Loucy (cell line): ENCODE measurements around the gene MDM2.

Source experiments
- EZH2phosphoT487 ChIP-seq: fragments of 200-600 bp; IDR thresholded peaks from 2 replicates; pipeline ENCODE4 v1.6.1; 2018; ENCODE audit warnings: antibody characterized with exemption, mild to moderate bottlenecking, moderate library complexity, borderline replicate concordance
- TF ChIP-seq, protein P1 (sequence below): fragments of 200-600 bp; sonication (generic); conservative IDR thresholded peaks from 2 replicates; pipeline ENCODE4 v1.5.1; 2014; ENCODE audit warnings: mild to moderate bottlenecking, antibody characterized with exemption, low read length

DNA sequence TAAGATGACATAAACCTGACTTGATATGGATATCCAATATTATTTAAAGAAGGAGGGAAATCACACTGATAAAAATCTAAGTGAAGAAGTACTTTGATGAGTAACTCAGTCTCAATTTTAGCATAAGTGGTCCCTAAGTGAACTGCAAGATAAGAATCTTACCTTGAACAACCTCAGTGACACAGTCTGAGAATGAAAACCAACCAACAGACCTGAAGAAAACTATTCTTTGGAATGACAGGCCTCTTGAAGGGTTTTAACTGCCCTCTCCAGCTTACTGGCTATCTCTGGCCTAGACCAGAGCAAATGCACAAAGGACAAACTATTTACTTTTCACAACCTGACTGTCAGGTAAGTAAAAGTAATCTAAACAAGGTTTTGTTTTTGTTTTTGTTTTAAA is 80.3 kb downstream of the MDM2 start:
- TF ChIP-seq, protein P1, sequence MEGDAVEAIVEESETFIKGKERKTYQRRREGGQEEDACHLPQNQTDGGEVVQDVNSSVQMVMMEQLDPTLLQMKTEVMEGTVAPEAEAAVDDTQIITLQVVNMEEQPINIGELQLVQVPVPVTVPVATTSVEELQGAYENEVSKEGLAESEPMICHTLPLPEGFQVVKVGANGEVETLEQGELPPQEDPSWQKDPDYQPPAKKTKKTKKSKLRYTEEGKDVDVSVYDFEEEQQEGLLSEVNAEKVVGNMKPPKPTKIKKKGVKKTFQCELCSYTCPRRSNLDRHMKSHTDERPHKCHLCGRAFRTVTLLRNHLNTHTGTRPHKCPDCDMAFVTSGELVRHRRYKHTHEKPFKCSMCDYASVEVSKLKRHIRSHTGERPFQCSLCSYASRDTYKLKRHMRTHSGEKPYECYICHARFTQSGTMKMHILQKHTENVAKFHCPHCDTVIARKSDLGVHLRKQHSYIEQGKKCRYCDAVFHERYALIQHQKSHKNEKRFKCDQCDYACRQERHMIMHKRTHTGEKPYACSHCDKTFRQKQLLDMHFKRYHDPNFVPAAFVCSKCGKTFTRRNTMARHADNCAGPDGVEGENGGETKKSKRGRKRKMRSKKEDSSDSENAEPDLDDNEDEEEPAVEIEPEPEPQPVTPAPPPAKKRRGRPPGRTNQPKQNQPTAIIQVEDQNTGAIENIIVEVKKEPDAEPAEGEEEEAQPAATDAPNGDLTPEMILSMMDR, result no peak
- TF ChIP-seq EZH2phosphoT487, result no peak
